ENCODE measurements around the gene TDRD9.

TDRD9 gene

GRCh38 chr14:103898711-103899110 is 29.5 kb upstream of the TDRD9 start:
- in situ Hi-C loops (cut with MboI; ENCODE audit: low pct_unique_long_range_greater_than_20kb, low sequenced_read_pairs, unreplicated experiment): no loop called here
- DNase-seq (ENCODE audit: low spot score): no peak

GRCh38 chr14:103899316-103899715 is 28.9 kb upstream of the TDRD9 start:
- in situ Hi-C loops (cut with MboI; ENCODE audit: low pct_unique_long_range_greater_than_20kb, low sequenced_read_pairs, unreplicated experiment): no loop called here
- no peak for DNase-seq (ENCODE audit: low spot score)
- no peak for TF ChIP-seq CTCF (IDR thresholded peaks at IDR 0.05; ENCODE audit: extremely low read depth, insufficient read depth, missing control alignments)

More at GRCh38 chr14:103898711-103899110, 29.5 kb upstream of the TDRD9 start:
- TF ChIP-seq CTCF (IDR thresholded peaks at IDR 0.05; ENCODE audit: extremely low read depth, insufficient read depth, missing control alignments): no peak

- in situ Hi-C loops (cut with MboI; ENCODE audit: low pct_unique_long_range_greater_than_20kb, low sequenced_read_pairs, unreplicated experiment): no loop called here
- no peak for DNase-seq (ENCODE audit: low spot score)
- no peak for TF ChIP-seq CTCF (IDR thresholded peaks at IDR 0.05; ENCODE audit: extremely low read depth, insufficient read depth, missing control alignments)
Observed at GRCh38 chr14:103899833-103900232, 28.4 kb upstream of the TDRD9 start.

- in situ Hi-C loops (cut with MboI; ENCODE audit: low pct_unique_long_range_greater_than_20kb, low sequenced_read_pairs, unreplicated experiment): no loop called here
- DNase-seq (ENCODE audit: low spot score): no peak
- no peak for TF ChIP-seq CTCF (IDR thresholded peaks at IDR 0.05; ENCODE audit: extremely low read depth, insufficient read depth, missing control alignments)
Observed at GRCh38 chr14:103904493-103905107, 23.7 kb upstream of the TDRD9 start.

DNA sequence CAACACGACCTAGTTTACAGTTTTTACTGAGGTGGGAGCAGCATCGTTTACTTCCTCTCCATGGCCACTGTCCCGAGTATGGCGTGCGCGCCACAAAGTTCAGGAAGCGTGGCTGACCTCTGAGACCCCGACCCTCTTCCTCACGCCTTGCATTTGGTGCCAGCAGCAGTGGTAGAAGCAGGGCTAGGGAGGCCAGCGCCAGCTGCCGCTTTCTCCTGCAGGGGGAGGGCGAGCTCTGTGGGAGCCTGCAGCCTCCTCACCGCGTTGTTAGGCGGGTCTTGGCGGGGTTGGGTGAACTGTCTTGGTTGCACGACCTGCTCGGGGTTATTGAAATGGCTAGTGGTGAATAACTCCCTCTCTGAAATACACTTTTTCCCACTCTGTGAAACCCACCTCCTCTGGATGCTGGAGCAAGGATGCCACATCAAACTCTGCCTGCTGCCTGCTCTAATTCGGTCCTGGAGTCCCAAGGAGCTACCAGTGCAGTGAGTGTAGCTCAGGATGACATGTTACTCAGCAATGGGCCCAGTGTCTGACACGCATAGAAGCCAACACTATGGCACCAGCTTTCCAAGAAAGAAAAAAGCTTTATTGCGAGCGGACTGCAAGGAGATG is 22.3 kb upstream of the TDRD9 start:
- in situ Hi-C loops (cut with MboI; ENCODE audit: low pct_unique_long_range_greater_than_20kb, low sequenced_read_pairs, unreplicated experiment): no loop called here
- peak; percentile 35 for TF ChIP-seq CTCF (IDR thresholded peaks at IDR 0.05; ENCODE audit: extremely low read depth, insufficient read depth, missing control alignments)
- no peak for DNase-seq (ENCODE audit: low spot score)

DNA sequence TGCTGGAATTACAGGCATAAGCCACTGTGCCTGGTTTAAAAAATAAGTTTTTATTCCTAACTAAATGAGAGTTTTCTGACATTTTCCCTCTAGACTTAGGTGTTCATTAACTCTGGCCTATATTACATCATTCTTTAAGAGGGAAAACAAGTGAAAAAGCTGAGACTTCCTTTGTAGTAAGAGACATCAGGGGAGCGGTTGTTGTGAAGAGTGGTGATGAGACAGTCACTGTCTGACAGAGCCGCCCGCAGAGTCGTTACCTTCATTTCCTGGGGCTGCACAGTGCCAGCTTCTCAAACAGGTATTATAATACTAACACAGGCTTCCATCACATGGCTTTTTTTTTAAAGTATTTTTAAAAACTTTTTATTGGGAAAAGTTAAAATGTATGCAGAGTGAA is 19.7 kb upstream of the TDRD9 start:
- in situ Hi-C loops (cut with MboI; ENCODE audit: low pct_unique_long_range_greater_than_20kb, low sequenced_read_pairs, unreplicated experiment): no loop called here
- DNase-seq (ENCODE audit: low spot score): no peak
- no peak for TF ChIP-seq CTCF (IDR thresholded peaks at IDR 0.05; ENCODE audit: extremely low read depth, insufficient read depth, missing control alignments)
